Calu3 (cell line): ENCODE data around the gene NEB. TPM values are rescaled to one million over a fixed set of nuclear protein-coding genes. Genes with fewer than 3 reads are reported as not detected.
A peak's percentile ranks its signal among the peaks of the same experiment; 100 is the strongest.

Experiments
- BruUV-seq: library from RNA; stranded (reverse); fragments of 400-500 nt; replicated peaks from 2 replicates; lab custom pipeline; 2021; lab: Mats Ljungman, UMichigan
- CTCF ChIA-PET: fragments of 300-600 bp; sonication (Branson Sonifier 250); formaldehyde crosslinking; loops from one replicate; lab custom pipeline; 2022; ENCODE audit warnings: antibody characterized with exemption; lab: Charles Lee
- DNase-seq: peaks from one replicate; pipeline ENCODE4 v3.0.0; 2022
- H3K27ac Mint-ChIP-seq: one replicate; pipeline ENCODE4 v1.8.0; 2022; ENCODE audit warnings: mixed read lengths; ENCODE audit not compliant: unreplicated experiment
- H3K27me3 Mint-ChIP-seq: one replicate; pipeline ENCODE4 v1.8.0; 2022; ENCODE audit warnings: mixed read lengths; ENCODE audit not compliant: unreplicated experiment
- H3K36me3 Mint-ChIP-seq: one replicate; pipeline ENCODE4 v1.8.0; 2022; ENCODE audit warnings: mild to moderate bottlenecking, moderate library complexity, mixed read lengths; ENCODE audit not compliant: insufficient read depth, unreplicated experiment
- H3K4me1 Mint-ChIP-seq: one replicate; pipeline ENCODE4 v1.8.0; 2022; ENCODE audit warnings: mild to moderate bottlenecking, low read depth, mixed read lengths; ENCODE audit not compliant: unreplicated experiment
- H3K4me3 Mint-ChIP-seq: one replicate; pipeline ENCODE4 v1.8.0; 2022; ENCODE audit warnings: mild to moderate bottlenecking, low read depth, moderate library complexity, mixed read lengths; ENCODE audit not compliant: unreplicated experiment
- H3K9me3 Mint-ChIP-seq: one replicate; pipeline ENCODE4 v1.8.0; 2022; ENCODE audit warnings: low read depth, mixed read lengths; ENCODE audit not compliant: unreplicated experiment
- intact Hi-C: fragments of 100-400 bp; cut with micrococcal nuclease; formaldehyde crosslinking; loops from one replicate; pipeline ENCODE4 v1.10.0; 2022; ENCODE audit not compliant: unreplicated experiment
- total RNA-seq: library from RNA; stranded (reverse); gene quantifications from 2 replicates; pipeline ENCODE4 v1.2.3, GENCODE V29; 2022
- TF ChIP-seq, protein P1 (sequence below): fragments of 200-600 bp; IDR thresholded peaks from one replicate; pipeline ENCODE4 v1.8.0; 2022; ENCODE audit warnings: antibody characterized with exemption; ENCODE audit not compliant: unreplicated experiment

NEB gene
- total RNA-seq, 1 experiment from 2014 or later: 27.5 TPM

DNA sequence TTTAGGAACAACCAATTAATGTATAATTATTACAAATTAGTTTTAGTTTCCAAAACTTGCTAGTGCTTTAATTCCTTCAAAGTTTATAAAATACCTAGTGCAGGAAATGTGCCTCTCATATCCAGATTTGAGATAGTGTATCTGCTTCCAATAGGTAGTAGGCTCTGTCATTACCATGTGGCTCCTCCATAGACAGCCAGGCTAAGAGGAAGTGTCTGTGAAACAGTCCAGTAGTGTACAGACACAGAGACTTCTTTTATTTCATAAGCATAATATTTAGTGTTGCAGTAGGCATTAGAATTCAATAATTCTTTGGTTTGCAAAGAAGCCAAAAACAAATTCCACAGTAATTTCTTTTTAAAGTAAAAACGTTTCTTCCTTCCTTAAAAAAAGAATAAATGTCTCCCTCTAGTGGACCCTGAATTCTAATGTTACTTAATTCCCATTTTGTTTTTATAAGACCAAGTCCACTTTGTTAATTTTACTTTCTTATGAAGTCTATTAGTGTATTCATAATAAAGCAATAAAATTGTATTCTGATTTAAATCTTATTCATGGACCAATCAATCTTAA, 101.2 kb downstream of the NEB start:
- no peak overlapping the region for H3K27ac Mint-ChIP-seq
- CTCF ChIA-PET: no interaction called here
- TF ChIP-seq, protein P1, sequence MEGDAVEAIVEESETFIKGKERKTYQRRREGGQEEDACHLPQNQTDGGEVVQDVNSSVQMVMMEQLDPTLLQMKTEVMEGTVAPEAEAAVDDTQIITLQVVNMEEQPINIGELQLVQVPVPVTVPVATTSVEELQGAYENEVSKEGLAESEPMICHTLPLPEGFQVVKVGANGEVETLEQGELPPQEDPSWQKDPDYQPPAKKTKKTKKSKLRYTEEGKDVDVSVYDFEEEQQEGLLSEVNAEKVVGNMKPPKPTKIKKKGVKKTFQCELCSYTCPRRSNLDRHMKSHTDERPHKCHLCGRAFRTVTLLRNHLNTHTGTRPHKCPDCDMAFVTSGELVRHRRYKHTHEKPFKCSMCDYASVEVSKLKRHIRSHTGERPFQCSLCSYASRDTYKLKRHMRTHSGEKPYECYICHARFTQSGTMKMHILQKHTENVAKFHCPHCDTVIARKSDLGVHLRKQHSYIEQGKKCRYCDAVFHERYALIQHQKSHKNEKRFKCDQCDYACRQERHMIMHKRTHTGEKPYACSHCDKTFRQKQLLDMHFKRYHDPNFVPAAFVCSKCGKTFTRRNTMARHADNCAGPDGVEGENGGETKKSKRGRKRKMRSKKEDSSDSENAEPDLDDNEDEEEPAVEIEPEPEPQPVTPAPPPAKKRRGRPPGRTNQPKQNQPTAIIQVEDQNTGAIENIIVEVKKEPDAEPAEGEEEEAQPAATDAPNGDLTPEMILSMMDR: peak; percentile 23
- BruUV-seq: no TSS peak
- H3K36me3 Mint-ChIP-seq: no peaks in the 10 kb centered on the region
- no peak for DNase-seq
- H3K27me3 Mint-ChIP-seq: no peaks in the 10 kb centered on the region
- intact Hi-C loops: no loop called here
- H3K4me1 Mint-ChIP-seq: peaks cover 33% of the 10 kb centered on the region
- H3K4me3 Mint-ChIP-seq: no peak overlapping the region
- no peaks in the 10 kb centered on the region for H3K9me3 Mint-ChIP-seq

GRCh38 chr2:151630372-151630771, 103.9 kb downstream of the NEB start:
- DNase-seq: no peak
- BruUV-seq: no TSS peak
- no peaks in the 10 kb centered on the region for H3K9me3 Mint-ChIP-seq
- H3K4me1 Mint-ChIP-seq: peaks cover 19% of the 10 kb centered on the region
- CTCF ChIA-PET: no interaction called here
- H3K27ac Mint-ChIP-seq: no peak overlapping the region
- H3K27me3 Mint-ChIP-seq: no peaks in the 10 kb centered on the region
- H3K4me3 Mint-ChIP-seq: no peak overlapping the region
- TF ChIP-seq, protein P1: no peak
- no peaks in the 10 kb centered on the region for H3K36me3 Mint-ChIP-seq
- intact Hi-C loops: no loop called here

- intact Hi-C loops: no loop called here
- CTCF ChIA-PET: interaction anchor here (0.6 kb wide), 1 partner anchor 188 kb away, joined by 3 read pairs; no protein-coding TSS in a partner anchor
- no peak overlapping the region for H3K27ac Mint-ChIP-seq
- no peaks in the 10 kb centered on the region for H3K36me3 Mint-ChIP-seq
- H3K27me3 Mint-ChIP-seq: no peaks in the 10 kb centered on the region
- no peaks in the 10 kb centered on the region for H3K9me3 Mint-ChIP-seq
- H3K4me3 Mint-ChIP-seq: no peak overlapping the region
- no TSS peak for BruUV-seq
- no peak for DNase-seq
- TF ChIP-seq, protein P1: no peak
- H3K4me1 Mint-ChIP-seq: peaks cover 13% of the 10 kb centered on the region
Observed at GRCh38 chr2:151627353-151627752, 106.9 kb downstream of the NEB start.

DNA sequence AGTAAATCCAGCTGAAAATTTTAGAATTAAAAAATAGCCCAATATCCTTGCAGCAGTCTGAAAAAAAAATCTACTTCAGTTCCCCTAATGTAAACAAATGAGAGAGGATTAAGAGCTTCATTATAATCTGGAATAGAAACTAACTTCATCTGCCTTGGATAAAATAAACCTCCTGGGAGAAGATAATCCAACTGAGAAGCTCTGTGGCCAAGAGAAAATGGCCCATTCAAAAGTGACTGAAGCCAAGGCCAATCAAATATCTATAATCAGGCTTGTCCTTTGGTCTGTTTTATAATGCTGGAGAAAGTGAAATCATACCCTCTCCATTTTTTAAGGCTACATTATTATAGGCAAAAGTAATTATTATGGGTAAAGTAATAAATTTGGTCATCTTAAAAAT, 110.0 kb downstream of the NEB start:
- BruUV-seq: no TSS peak
- no peak overlapping the region for H3K4me3 Mint-ChIP-seq
- CTCF ChIA-PET: no interaction called here
- intact Hi-C loops: no loop called here
- TF ChIP-seq, protein P1: no peak
- H3K27me3 Mint-ChIP-seq: no peaks in the 10 kb centered on the region
- no peaks in the 10 kb centered on the region for H3K9me3 Mint-ChIP-seq
- H3K4me1 Mint-ChIP-seq: no peaks in the 10 kb centered on the region
- DNase-seq: no peak
- no peaks in the 10 kb centered on the region for H3K36me3 Mint-ChIP-seq
- H3K27ac Mint-ChIP-seq: no peak overlapping the region
